Fibroblast of lung (primary cell): ENCODE measurements around the gene PLEKHA1.

Source experiments
- CTCF ChIP-seq, 2 donors: IDR thresholded peaks in 1 of 2; conservative IDR thresholded peaks in 1 of 2; 1 replicate in 1 of 2; 2 replicates in 1 of 2; pipeline ENCODE4 v1.5.1; 2011 to 2012; ENCODE audit warnings: low read length in 2 of 2, control low read depth in 1 of 2, inconsistent platforms in 1 of 2, low read depth in 1 of 2, mild to moderate bottlenecking in 1 of 2
- EZH2 ChIP-seq: IDR thresholded peaks from 2 replicates; pipeline ENCODE4 v1.5.1; 2012; ENCODE audit warnings: low read length, control low read depth, mild to moderate bottlenecking; ENCODE audit errors: missing control alignments

- TF ChIP-seq CTCF (conservative IDR thresholded peaks at IDR 0.05 in 1 of 2, IDR thresholded peaks at IDR 0.05 in 1 of 2; ENCODE audit: low read depth in 1 of 2, low read length in 2 of 2) (no peak), EZH2 (no peak)
Measured at GRCh38 chr10:122362621-122363020, 11.9 kb upstream of the PLEKHA1 start.
